ENCODE data around the gene UTS2. TPM values are rescaled to one million over a fixed set of nuclear protein-coding genes. Genes with fewer than 3 reads are reported as not detected.

Gene UTS2
- total RNA-seq, 4 donors from 2014 or later: not detected

DNA sequence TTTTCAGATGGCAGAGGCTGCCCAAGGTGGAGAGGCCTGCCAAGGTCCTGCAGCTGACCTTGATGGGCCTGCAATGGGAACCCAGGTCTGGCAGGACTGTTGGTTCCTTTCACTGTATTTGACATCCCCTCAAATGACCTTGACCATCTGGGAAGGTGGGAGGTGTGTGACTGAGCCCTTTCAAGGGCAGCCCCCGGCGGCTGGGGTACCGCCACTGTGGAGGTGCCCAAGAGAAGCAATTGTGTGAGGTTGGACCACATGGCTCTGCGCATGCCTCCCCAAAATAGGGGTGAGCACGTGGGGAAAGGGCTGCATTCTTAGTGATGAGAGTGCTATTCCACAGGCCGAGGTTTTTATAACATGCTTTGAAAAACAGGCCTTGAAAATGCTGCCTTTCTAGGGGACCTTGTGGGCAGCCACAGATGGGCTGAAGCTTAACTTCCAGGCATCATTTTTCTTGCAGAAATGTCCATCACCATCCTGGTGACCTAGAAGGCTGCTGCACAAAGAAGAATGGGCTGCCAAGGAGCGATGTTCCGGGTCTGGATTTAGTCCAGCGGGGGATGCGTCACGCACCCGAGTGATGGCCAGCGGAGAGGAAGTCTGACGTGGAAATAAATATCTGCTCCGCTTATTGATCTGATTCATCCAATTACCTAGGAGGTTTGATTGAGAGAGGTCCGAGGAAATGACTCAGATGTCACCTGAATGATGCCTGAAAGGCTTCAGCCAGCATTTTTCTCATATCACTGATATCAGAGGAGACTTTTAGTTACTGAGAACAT, 16.5 kb upstream of the UTS2 start:
- intact Hi-C loops (cut with DNase I; ENCODE audit: low total_unique reads): no loop called here
- Histone ChIP-seq H3K9me3 (no peaks in the 10 kb centered on the region), H3K27me3 (no peaks in the 10 kb centered on the region), H3K4me3 (no peak overlapping the region), H3K4me1 (no peaks in the 10 kb centered on the region), H3K27ac (no peak overlapping the region), H3K36me3 (no peaks in the 10 kb centered on the region)
- no peak for TF ChIP-seq POLR2A (IDR thresholded peaks at IDR 0.05)
- TF ChIP-seq, protein P1, sequence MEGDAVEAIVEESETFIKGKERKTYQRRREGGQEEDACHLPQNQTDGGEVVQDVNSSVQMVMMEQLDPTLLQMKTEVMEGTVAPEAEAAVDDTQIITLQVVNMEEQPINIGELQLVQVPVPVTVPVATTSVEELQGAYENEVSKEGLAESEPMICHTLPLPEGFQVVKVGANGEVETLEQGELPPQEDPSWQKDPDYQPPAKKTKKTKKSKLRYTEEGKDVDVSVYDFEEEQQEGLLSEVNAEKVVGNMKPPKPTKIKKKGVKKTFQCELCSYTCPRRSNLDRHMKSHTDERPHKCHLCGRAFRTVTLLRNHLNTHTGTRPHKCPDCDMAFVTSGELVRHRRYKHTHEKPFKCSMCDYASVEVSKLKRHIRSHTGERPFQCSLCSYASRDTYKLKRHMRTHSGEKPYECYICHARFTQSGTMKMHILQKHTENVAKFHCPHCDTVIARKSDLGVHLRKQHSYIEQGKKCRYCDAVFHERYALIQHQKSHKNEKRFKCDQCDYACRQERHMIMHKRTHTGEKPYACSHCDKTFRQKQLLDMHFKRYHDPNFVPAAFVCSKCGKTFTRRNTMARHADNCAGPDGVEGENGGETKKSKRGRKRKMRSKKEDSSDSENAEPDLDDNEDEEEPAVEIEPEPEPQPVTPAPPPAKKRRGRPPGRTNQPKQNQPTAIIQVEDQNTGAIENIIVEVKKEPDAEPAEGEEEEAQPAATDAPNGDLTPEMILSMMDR (IDR thresholded peaks at IDR 0.05): no peak
- no peak for DNase-seq

DNA sequence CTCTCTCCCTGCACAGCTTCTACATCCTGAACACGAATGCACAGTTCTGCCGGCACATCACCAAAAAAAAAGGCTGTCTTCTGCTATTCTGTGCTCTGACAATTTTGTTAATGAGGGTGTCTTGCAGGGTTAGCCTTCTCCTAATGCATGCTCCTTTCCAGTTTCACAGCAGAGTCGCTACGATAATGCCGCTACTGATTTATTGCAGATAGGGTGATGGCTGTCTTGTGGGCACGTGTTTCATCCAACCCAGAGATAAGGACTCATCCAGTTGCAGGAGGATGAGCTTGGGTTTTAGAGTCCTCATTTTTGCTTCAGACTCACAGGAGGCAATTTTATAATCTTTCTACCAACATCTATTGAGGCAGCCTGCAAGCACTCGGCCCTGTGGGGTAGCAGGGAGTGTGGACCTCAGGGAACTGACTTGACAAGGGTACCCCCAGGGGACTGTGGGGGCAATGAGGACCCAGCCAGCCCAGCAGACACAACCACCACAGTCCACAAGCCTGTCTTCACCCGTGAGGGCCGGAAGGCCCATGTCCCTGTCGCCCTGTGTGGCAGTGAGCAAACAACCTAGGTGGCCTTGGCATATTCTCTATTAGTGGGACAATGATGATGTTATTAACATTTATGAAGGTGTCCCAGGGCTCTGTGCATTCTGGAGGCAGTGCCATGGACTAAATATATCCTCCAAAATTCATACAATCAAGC, 15.4 kb upstream of the UTS2 start:
- Histone ChIP-seq H3K27ac (no peak overlapping the region), H3K4me3 (no peak overlapping the region), H3K36me3 (no peaks in the 10 kb centered on the region), H3K27me3 (no peaks in the 10 kb centered on the region), H3K4me1 (no peaks in the 10 kb centered on the region), H3K9me3 (no peaks in the 10 kb centered on the region)
- intact Hi-C loops (cut with DNase I; ENCODE audit: low total_unique reads): no loop called here
- no peak for DNase-seq
- TF ChIP-seq, protein P1 (IDR thresholded peaks at IDR 0.05): no peak
- no peak for TF ChIP-seq POLR2A (IDR thresholded peaks at IDR 0.05)

GRCh38 chr1:7865978-7866377, 13.1 kb upstream of the UTS2 start:
- intact Hi-C loops (cut with DNase I; ENCODE audit: low total_unique reads): no loop called here
- H3K36me3 ChIP-seq: no peaks in the 10 kb centered on the region
- DNase-seq: no peak

GRCh38 chr1:7863756-7864328, 11.0 kb upstream of the UTS2 start:
- TF ChIP-seq, protein P1 (IDR thresholded peaks at IDR 0.05): no peak
- no peaks in the 10 kb centered on the region for H3K27me3 ChIP-seq
- no peak overlapping the region for H3K4me3 ChIP-seq
- no peak overlapping the region for H3K27ac ChIP-seq
- intact Hi-C loops (cut with DNase I; ENCODE audit: low total_unique reads): no loop called here
- DNase-seq: no peak
- H3K4me1 ChIP-seq: no peaks in the 10 kb centered on the region
- H3K36me3 ChIP-seq: no peaks in the 10 kb centered on the region
- no peaks in the 10 kb centered on the region for H3K9me3 ChIP-seq

More at GRCh38 chr1:7865978-7866377, 13.1 kb upstream of the UTS2 start:
- no peak overlapping the region for H3K27ac ChIP-seq
- no peak overlapping the region for H3K4me3 ChIP-seq
- TF ChIP-seq, protein P1 (IDR thresholded peaks at IDR 0.05): no peak
- TF ChIP-seq POLR2A (IDR thresholded peaks at IDR 0.05): no peak
- no peaks in the 10 kb centered on the region for H3K4me1 ChIP-seq
- no peaks in the 10 kb centered on the region for H3K27me3 ChIP-seq
- no peaks in the 10 kb centered on the region for H3K9me3 ChIP-seq
